ENCODE measurements around the gene KRT82.
"Not testable (repeated sequence)": the region's sequence is repeated elsewhere in the genome, so short reads cannot be mapped to it uniquely, and the experiment has no call there.

The KRT82 gene

GRCh38 chr12:52405922-52406385 is at the start of gene KRT82:
KRT82 (minus strand) TSS chr12:52406335; CDS start chr12:52406277, 58 bp downstream.
- DNase-seq (ENCODE audit: low read depth): no peak

- DNase-seq (ENCODE audit: low read depth): no peak
These were observed 49.7 kb upstream of the KRT82 start for GRCh38 chr12:52455821-52456220.

- DNase-seq (ENCODE audit: low read depth): no peak
These were observed 48.5 kb upstream of the KRT82 start for GRCh38 chr12:52454411-52455201.

- DNase-seq (ENCODE audit: low read depth): no peak
These were observed 46.0 kb upstream of the KRT82 start, which contains the start of gene KRT6B for GRCh38 chr12:52452101-52452500. KRT6B (minus strand) TSS chr12:52452146; CDS start chr12:52452078, 68 bp downstream.

- DNase-seq (ENCODE audit: low read depth): no peak
These were observed 42.1 kb upstream of the KRT82 start for GRCh38 chr12:52448228-52448627.

GRCh38 chr12:52447196-52447595 is 41.1 kb upstream of the KRT82 start:
- DNase-seq (ENCODE audit: low read depth): not testable (repeated sequence)

GRCh38 chr12:52446367-52447045 is 40.4 kb upstream of the KRT82 start:
- no peak for DNase-seq (ENCODE audit: low read depth)

GRCh38 chr12:52445876-52446275 is 39.7 kb upstream of the KRT82 start:
- no peak for DNase-seq (ENCODE audit: low read depth)

- DNase-seq (ENCODE audit: low read depth): no peak
These were observed 38.8 kb upstream of the KRT82 start for GRCh38 chr12:52444647-52445595.

- no peak for DNase-seq (ENCODE audit: low read depth)
These were observed 37.8 kb upstream of the KRT82 start for GRCh38 chr12:52443966-52444365.

GRCh38 chr12:52442600-52443061 is 36.5 kb upstream of the KRT82 start:
- no peak for DNase-seq (ENCODE audit: low read depth)

GRCh38 chr12:52441320-52441911 is 35.3 kb upstream of the KRT82 start:
- no peak for DNase-seq (ENCODE audit: low read depth)

GRCh38 chr12:52440821-52441319 is 34.7 kb upstream of the KRT82 start:
- DNase-seq (ENCODE audit: low read depth): no peak

- DNase-seq (ENCODE audit: low read depth): no peak
These were observed 33.7 kb upstream of the KRT82 start for GRCh38 chr12:52439845-52440244.

GRCh38 chr12:52439420-52439819 is 33.3 kb upstream of the KRT82 start:
- no peak for DNase-seq (ENCODE audit: low read depth)

GRCh38 chr12:52438305-52439301 is 32.5 kb upstream of the KRT82 start:
- DNase-seq (ENCODE audit: low read depth): no peak

GRCh38 chr12:52437508-52437907 is 31.4 kb upstream of the KRT82 start:
- no peak for DNase-seq (ENCODE audit: low read depth)

GRCh38 chr12:52436828-52437474 is 30.8 kb upstream of the KRT82 start:
- no peak for DNase-seq (ENCODE audit: low read depth)

GRCh38 chr12:52436000-52436827 is 30.1 kb upstream of the KRT82 start:
- no peak for DNase-seq (ENCODE audit: low read depth)
